GM21360 (cell line): ENCODE data around the gene KCNAB1.

Experiments
- ATAC-seq: cut with Tn5 transposase; IDR thresholded peaks from one replicate; pipeline ENCODE4 v1.9.1; 2021; ENCODE audit warnings: mild to moderate bottlenecking, moderate library complexity; ENCODE audit not compliant: unreplicated experiment

KCNAB1 gene

DNA sequence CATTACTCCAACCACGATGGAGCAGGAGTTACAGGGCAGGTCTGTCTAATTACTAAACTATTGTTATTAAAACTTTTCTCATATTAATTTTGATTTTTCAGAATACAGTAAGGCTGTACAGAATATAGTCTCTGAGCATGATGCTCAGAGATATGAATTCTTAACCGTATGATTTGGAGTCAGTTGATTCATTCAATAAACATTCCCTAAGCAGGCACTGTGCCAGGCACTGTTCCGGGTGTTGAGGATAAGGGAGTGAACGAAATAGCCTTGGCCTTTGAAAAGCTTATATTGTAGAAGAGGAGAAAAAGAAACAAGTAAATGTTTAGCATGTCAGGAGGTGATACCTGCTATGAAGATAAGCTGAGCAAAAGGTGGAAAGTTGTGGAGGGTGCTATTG lies 187.3 kb downstream of the KCNAB1 start:
- no peak for ATAC-seq

DNA sequence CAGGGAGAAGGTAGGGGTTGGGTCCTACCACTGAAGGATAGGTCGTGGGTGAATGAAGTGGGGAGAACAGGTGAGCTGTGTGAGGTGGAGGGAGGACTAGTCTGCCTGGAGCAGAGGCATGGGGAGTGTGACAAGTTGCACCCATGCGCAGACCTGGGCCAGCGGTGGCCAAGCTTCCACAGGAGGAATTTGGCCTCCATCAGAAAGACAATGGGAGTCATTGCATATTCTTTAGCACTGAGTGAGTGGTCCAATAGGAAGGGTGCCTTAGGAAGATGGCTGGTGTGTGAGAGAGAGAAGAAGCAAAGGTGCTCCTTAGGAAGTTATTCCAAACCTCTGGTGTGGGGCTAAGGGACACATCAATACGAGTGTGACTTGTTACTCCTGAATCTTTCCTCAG lies 191.1 kb downstream of the KCNAB1 start:
- ATAC-seq: no peak

DNA sequence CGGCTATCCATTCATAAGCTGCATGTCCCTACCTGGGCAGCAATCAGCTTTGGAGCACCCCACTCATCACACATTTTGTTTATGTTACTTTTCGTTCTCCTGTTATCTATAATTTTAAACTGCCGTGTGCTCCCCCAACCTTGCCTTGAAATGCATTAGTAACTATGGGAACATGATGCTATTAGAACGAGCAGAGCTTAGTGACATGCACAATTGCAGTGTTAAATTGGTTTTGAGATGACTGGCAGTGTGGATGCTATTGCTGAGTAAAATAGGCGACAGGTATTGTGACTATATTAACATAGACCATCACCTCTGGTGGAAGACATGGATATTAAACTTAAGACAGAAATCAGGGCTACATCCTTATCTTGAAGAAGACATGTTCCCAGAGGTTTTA lies 191.6 kb downstream of the KCNAB1 start:
- ATAC-seq: no peak

DNA sequence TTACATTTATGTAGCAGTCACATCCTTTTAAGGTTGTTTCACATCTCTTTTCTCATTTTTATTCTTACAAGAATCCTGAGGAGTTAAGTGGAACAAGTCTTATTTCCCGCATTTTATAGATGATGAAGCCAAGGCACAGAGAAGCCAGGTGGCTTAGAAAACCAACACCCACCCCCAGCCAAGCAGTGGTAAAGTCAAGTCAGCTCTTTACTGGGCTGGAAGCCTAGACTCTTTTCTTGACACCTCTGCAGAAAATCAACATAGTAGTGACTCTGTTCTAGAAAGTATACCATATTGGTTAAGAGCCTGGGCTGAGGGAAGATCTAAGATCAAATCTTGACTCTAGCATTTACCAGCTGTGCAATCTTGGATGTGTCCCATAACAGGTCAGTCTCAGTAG lies 195.7 kb downstream of the KCNAB1 start:
- ATAC-seq: no peak

DNA sequence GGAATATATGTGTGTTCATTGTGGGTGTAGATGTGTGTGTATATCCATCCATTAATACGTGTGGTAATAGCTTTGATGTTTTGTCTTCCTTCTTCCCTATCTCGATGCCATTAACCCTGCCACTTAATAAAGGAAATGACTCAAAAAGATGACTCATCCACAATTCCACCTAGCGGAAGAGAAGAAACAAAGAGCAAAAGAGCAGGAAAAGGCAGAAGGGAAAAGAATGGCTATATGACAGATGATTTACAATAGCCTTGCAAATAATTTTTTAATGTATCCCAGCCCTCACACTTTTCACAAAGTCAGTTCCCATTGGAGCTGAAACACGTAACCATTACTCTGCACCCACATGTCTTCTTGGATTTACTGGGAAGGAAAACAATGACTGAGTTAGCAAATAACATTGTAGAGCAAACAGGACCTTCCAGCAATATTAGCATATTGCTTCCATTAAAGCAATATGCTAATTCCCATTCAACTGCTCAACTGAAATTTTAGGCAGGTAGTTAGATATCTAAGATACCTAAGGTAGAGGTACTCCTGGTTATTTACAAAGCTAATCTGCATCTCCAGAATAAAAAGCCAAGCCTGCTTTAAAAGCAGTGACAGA lies 197.2 kb downstream of the KCNAB1 start:
- no peak for ATAC-seq

DNA sequence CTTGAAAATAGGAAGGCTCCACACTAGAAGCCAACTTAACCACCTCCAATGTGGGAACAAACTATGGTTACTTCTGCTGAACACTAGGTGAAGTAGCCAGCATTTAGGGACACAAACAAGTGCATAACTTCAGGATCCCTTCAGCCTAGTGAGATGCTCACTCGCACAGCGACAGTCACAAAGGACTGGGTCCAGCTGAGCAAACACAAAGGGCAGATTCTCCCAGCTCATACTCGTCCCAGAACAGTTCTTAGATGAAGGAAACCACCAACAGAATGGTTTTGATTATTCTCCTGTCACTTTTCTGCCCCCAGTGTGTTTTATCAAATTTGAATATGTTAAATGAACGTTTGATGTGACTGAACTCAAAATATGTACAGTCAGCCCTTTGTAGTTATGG lies 201.6 kb downstream of the KCNAB1 start:
- no peak for ATAC-seq

DNA sequence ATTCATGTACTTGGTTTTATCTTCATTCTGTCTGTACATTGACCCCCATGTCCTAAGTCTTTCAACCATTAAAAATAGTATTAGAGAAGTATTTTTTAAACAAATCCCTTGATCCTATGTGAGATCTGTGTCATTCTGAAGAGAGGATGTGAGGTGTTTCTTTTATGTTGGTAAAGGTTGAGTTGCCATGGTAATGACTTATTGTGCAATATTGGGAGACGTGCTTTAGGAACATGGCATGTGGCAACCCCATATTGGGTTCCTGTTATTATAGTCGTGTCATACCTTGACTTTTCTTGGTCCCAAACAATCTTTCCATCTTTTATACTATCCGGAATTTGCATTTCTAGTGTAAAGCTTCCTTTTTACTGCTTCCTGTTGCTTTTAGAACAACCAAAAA lies 203.1 kb downstream of the KCNAB1 start:
- ATAC-seq: no peak

DNA sequence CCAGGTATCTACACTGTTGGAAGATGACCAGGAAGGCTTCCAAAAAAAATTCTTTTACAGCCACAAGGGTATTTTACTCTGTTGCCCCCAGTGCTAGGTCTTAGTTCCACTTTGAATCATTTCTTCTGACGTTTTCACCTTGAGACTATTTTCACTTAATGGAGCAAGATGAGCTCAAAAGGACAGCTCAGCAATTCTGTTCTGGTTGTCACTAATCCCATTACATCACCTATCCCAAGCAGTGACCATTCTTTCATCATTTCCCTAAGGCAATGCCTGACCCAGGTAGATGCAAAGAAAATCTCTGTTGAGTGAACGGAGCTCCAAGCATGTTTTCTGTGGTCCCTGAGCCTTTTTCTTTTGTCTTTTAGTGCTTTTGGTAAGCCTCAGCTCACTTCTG lies 210.0 kb downstream of the KCNAB1 start:
- no peak for ATAC-seq

DNA sequence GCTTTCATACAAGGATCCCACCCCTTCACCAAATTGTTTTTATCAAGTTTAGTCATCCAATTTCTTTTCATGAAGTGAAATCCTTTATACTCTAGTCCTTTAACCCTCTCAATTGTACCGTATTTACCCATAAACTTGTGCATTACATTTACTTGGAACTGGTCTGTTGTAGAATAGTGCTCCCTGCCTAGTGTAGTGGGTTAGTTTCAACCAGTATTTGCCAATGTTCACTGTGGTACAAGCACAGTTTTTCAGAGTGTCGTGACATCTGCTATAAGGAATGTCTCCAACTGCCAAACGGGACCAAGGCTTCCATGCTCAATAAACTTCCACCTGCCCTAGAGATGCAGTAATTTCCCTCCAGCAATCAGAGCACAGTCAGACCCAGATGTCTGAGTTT lies 211.9 kb downstream of the KCNAB1 start:
- no peak for ATAC-seq

DNA sequence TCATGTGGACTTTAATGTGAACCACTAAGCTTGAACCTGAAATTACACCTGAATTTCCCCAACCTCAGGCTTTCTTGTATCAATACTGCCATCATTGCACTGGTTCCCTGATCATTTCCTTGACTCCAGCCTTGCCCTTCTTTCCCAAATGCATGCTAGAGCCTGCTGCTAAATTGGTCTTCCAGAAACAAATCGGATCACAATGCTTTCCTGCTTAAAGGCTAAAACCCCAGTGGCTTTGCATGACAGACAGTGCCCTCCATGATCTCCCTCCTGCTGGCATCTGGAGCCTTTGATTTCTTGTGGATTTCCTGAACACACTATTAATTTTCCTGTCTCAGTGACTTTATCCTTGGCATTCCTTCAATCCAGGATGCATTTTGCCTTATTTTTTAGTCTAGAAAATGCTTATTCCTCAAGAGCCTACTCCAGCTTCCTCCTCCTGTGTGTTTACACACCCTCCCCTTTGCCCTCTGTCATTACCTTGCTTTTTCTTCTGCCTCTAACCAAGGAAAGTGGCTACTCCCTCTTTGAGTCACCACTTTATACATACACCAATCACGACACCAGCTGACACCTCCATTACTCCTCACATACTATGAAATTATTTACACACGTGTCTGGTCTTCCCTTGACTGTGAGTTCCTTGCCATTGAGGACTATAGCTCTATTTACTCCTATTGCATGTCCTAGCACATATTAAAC lies 214.6 kb downstream of the KCNAB1 start:
- ATAC-seq: no peak

DNA sequence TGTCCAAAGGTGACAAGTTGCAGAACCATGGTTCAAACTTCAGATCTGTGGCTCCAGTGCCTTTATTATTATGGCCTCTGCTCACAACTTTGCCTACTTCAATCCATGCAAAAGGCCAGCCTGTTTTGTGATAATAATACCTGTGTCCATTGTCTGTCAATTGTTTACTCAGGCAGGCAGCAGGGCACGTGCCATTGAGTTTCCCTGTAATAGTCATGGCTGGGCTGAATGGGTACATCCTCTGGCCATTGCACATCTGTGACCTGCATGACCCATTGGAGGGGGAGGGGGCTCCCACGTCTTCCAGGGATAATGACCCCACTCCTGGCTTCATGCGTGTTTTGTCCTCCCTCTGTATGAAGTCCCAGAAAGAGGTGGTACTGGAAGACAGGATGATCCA lies 219.1 kb downstream of the KCNAB1 start:
- ATAC-seq: no peak

DNA sequence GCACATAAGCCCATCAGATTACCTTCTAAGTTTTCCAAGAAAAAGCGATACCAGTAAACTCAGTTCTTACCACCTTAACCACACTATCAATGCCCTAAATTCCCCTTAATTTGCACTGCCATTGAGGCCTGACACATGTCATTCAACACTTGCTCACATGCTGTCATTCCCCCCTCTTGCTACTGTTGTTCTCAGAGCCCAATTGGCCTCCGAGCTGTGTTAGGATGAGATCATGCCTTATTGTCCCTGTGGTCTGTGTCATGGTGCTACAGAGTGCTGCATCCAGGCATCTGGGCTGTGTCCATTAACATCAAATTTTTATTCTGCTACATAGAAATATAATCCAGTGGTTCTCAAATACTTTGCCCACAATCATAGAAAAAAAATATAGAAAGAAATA lies 221.0 kb downstream of the KCNAB1 start:
- ATAC-seq: no peak

DNA sequence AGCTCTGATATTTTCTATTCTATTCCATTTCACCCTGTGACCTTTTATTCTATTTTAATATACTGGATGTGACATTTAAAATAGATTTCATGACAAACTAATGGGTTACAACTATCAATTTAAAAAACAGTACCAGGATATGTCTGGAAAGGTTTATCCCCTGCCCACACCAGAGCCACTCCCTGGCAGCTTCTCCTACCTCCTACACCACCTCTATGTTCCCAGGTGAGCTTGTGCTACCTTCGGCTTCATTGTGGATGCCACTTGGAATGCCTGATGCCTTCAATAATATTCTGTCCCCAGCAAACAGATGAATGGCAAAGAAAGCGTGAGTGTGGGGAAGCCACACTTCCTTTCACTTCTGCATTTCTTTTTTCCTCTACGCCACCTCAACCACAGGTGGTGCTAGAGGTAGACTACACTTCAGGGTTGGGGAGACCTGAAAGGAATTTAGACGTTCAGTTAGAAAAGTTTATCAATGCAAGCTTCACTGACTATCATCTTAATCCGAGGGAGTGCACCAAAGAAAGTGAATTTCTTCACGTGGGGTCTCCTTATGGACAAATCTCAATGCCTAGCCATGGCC lies 221.5 kb downstream of the KCNAB1 start:
- ATAC-seq: peak; percentile 99

DNA sequence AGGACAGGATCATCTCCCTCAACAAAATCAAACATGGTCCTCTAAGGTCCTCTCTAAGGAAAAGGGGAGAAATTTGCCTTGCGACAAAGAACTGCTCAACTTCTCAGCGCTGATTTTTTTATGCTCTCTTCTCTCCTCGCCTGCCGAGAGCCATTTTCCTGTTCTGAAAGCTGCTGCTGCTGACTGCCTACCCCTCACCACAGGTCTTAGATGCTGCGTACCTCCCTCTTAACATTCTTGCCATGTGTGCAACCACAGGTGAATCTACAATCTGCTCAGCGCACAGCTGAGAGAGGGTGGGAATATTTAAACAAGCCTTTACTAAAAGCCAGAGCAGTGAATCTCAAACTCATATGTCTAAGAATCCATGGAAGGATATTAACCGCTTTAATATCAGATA lies 223.8 kb downstream of the KCNAB1 start:
- ATAC-seq: no peak

DNA sequence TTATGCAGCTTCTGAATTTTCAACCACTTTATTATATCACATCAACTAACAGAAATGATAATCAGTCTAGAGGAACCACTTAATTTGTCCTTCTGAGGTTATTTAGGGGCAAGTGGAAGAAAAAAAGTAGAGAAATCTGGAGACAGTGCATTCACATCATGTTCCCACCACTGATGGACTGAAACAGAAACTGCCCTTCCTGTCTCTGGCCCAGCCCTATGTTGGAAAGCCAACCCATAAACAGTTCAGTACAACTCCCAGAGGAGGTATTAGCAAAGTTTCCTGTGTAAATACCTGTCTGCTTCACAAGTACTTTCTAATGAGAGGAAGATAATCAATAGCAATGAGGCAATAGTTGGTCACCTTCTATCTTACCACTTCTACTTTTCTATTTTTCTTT lies 228.7 kb downstream of the KCNAB1 start:
- no peak for ATAC-seq

DNA sequence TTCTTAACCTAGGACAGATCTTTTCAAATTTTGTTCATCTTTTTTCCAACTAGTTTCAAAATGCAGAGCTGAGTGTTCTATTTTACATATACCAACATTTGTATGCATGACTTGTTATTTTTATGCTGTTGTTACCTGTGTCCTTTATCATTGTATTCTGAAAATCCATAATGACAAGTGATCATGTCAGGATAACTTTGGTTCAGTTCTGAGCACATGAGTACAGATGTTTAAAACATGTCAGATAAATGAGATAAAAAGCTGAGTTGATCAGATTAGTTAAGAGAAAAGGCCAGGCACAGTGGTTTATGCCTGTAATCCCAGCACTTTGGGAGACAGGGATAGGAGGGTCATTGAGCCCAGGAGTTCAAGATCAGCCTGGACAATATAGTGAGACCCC lies 229.6 kb downstream of the KCNAB1 start:
- no peak for ATAC-seq

DNA sequence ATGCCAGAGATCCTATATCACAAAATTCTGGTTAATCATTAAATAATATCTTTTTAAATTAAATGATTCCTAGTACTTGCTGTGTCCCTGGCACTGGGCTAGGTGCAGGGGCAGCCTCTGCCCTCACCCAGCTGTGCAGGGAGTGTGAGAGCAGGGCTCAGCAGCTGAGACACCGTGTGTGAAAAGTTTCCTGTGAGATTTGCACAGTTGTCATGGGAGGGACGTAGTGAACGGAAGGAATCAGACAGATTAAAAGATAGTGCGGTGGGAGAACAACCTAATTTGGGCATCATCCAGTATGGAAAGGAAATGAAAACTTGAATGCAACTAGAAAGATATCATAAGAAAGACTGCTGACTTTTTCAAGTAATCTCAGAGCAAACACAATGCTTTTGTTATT lies 230.4 kb downstream of the KCNAB1 start:
- no peak for ATAC-seq

DNA sequence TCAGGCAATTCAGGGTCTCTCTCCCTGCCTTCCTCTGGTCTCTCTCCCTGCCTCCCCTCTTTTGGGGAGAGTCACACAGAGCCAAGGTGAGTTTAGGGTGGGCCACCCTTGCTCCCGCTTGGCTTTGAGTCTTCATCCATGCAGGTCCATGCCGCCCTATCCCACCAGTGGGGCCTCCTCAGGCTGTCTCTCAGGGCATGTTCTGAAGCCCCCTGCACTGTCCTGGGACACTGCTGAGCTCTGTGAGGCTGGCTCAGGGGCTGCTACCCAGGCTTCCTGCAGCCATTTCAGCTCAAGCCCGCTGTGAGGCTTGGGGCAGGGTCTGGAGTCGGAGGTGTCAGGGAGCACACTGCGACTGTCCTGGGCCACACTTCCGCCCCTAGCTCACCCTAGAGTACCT lies 231.4 kb downstream of the KCNAB1 start:
- ATAC-seq: no peak

DNA sequence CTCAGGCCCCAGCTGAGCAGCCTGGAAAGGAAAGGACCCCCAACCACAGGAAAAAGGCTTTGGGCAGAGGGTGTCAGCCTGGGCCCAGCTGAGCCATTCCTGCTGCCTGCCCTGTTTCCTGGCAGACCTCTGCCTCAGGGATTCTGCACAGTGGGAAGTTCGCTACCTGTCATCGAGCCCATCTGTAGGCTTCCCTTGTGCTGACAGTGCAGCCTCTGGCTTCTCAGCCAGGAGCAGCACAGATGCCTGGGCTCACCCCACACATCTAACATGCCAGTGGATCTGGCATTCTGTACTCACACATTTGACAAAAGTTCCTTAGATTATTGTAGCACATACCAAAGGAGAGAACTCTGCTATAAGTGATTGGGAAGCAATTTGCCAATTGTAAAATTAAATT lies 232.3 kb downstream of the KCNAB1 start:
- no peak for ATAC-seq

DNA sequence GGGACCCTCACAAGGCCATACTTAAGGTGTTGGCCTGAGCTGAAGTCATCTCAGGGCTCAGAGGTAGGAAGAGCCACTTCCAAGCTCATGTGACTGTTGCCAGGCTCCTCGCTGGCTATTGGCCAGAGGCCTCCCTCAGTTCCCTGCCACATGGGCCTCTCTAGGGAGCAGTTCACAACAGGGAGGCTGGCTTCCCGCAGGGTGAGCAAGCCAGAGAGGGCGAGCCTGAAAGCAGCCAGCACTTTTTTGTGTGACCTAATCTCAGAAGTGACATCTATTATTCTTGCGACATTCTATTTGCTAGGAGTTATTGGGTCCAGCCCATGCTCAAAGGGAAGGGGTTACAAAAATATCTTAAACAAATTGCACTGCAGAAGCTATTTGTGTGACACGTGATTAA lies 233.2 kb downstream of the KCNAB1 start:
- ATAC-seq: no peak

DNA sequence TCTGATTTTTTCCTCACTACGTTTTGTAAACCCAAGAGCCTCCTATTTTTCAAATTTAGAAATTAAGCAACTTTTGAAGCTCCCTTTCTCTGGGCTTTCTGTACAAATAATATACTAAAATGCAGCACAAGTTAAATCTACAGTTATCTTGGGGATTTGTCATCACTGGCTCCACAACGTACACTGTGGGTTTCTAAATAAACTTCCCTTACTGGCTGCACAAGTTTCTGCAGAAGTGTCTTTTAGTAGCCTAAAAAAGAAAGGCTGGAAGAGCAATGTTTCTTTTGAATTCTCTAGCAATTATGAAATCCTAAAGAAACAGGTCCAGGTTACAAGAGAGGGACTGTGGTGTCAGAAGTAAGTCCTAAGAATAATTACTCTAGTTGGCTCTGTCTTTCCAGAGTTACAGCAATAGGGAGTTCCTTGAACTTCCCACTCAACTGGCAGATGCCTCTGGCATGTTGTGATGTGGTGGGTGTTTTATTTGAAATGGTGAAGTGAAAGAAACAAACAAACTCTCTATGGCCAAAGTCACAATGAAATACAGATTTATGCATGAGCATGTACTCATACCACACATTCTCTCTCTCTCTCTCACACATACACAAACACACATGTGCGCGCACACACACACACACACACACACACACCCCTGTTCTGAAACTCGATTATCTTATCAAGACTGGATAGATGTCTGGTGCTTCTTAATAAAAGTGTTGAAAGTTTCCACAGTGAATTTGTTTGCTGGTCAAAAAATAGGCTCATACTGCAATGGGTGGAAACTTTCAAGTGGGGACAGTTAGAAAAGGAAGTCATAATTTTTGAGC lies 236.4 kb downstream of the KCNAB1 start:
- ATAC-seq: no peak

DNA sequence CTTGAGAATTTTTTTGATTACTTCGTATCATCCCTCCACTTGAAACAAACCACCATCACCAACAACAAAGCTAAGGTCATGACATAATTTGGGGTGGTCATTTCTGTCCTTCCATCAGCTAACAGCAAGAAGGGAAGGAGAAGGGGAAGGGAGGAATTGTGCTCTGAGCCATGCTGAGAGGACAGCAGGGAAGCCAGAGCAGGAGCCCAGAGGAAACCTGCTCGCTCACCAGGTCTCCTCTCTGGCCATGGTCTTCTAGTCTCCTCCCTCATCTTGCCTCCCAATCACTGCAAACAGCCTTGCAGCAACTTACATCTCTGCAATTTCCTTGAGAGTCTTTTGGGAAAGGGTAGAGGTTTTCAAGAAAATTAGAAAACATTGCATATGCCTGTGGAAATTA lies 237.9 kb downstream of the KCNAB1 start:
- ATAC-seq: no peak
